GM18951 (cell line): ENCODE results near the gene SDK1.

Experiments used
- POLR2A ChIP-seq: IDR thresholded peaks from 4 replicates; pipeline ENCODE4 v1.6.1; 2011; ENCODE audit warnings: mild to moderate bottlenecking; ENCODE audit not compliant: insufficient read length, insufficient read depth; ENCODE audit errors: extremely low read depth
- in situ Hi-C: fragments of 300-500 bp; cut with MboI; formaldehyde crosslinking; loops from one replicate; pipeline ENCODE4 v1.12.0; 2022; ENCODE audit warnings: low sequenced_read_pairs, mixed read lengths, inconsistent platforms; ENCODE audit not compliant: unreplicated experiment

SDK1 gene

GRCh38 chr7:4072161-4072925 lies 771.3 kb downstream of the SDK1 start:
- TF ChIP-seq POLR2A, result no peak
- in situ Hi-C loops, result no loop called here

GRCh38 chr7:4073052-4073451 lies 772.0 kb downstream of the SDK1 start:
- TF ChIP-seq POLR2A, result no peak

DNA sequence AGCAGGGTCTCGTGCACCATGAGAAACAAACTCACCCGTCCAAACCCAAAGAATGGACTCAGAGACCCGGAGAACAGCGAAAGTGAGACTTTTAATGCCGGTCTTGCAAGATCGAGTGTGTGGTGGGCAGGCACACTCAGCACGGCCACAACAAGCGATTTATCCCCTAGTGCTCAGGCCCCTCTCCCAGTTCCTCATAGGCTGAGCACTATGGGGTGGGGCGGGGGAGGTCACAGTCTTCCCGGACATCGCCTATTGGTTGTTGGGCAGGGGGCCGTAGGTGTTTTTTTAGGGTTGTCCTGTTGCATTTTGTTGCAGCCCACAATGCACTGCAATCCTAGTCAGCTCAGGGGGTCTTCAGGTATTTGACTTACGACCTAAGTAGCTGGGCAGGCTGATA lies 772.7 kb downstream of the SDK1 start:
- TF ChIP-seq POLR2A, result no peak
- in situ Hi-C loops, result no loop called here

More at GRCh38 chr7:4073052-4073451, 772.0 kb downstream of the SDK1 start:
- in situ Hi-C loops, result no loop called here

DNA sequence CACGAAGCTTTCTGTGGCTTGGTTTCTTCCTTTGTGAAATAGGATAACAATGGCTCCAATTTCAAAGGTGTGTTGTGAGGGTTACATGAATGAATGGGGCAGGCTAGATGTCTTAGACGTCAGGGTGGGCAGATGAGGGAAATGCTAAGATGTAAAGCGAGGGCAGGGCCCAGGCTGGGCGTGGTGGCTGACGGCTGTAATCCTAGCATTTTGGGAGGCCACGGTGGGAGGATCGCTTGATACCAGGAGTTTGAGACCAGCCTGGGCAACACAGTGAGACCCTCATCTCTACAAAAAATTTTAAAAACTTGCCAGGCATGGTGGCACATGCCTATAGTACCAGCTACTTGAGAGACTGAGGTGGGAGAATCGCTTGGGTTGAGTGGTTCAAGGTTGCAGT lies 773.4 kb downstream of the SDK1 start:
- in situ Hi-C loops, result no loop called here

GRCh38 chr7:4074994-4075393 lies 773.9 kb downstream of the SDK1 start:
- TF ChIP-seq POLR2A, result no peak
- in situ Hi-C loops, result no loop called here

More for the DNA sequence above, 773.4 kb downstream of the SDK1 start:
- TF ChIP-seq POLR2A, result no peak

GRCh38 chr7:4076701-4077294 lies 775.7 kb downstream of the SDK1 start:
- in situ Hi-C loops, result no loop called here
- TF ChIP-seq POLR2A, result no peak

DNA sequence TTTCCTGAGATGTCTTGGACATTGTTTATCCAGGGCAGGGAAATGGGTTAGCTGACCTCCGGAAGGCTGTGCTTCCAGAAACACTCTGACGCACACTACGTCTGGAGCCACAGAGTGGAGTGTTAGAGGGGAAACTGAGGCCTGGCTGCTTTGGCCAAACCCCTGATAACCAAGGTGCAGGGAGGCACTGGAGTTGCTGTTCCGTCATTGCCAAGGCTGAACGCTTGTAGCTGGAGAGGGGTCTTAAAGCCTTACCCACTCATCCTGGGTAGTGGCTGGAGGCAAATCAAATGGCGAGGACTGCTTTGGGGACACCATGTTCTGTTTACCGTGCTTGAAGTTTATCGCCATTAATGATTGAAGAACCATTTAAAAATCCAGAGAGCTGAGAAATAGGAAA lies 776.9 kb downstream of the SDK1 start:
- in situ Hi-C loops, result no loop called here
- no peak for TF ChIP-seq POLR2A

GRCh38 chr7:4078580-4078979 lies 777.5 kb downstream of the SDK1 start:
- in situ Hi-C loops, result no loop called here
- TF ChIP-seq POLR2A, result no peak

DNA sequence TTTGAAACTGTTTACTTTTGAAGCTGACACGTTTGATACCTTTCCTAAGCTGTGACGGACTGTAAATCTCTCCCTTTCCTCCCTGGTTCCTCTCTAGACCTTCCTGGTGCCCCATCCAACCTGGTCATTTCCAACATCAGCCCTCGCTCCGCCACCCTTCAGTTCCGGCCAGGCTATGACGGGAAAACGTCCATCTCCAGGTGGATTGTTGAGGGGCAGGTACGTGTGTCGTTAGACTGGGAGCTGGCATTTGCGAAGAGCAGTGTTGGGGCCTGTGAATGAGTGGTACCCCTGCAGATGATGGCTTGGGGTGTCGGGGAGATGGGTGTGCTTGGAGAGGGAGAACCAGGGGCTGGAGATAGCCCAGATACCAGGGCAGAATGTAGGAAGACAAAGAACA lies 778.3 kb downstream of the SDK1 start:
- in situ Hi-C loops, result no loop called here
- no peak for TF ChIP-seq POLR2A

GRCh38 chr7:4079956-4080355 lies 778.9 kb downstream of the SDK1 start:
- no peak for TF ChIP-seq POLR2A
- in situ Hi-C loops, result no loop called here

GRCh38 chr7:4080954-4081353 lies 779.9 kb downstream of the SDK1 start:
- no peak for TF ChIP-seq POLR2A
- in situ Hi-C loops, result no loop called here

- no peak for TF ChIP-seq POLR2A
- in situ Hi-C loops, result no loop called here
Measured at GRCh38 chr7:4083513-4083912, 782.5 kb downstream of the SDK1 start.

- in situ Hi-C loops, result no loop called here
- TF ChIP-seq POLR2A, result no peak
Measured at GRCh38 chr7:4084271-4084670, 783.2 kb downstream of the SDK1 start.

DNA sequence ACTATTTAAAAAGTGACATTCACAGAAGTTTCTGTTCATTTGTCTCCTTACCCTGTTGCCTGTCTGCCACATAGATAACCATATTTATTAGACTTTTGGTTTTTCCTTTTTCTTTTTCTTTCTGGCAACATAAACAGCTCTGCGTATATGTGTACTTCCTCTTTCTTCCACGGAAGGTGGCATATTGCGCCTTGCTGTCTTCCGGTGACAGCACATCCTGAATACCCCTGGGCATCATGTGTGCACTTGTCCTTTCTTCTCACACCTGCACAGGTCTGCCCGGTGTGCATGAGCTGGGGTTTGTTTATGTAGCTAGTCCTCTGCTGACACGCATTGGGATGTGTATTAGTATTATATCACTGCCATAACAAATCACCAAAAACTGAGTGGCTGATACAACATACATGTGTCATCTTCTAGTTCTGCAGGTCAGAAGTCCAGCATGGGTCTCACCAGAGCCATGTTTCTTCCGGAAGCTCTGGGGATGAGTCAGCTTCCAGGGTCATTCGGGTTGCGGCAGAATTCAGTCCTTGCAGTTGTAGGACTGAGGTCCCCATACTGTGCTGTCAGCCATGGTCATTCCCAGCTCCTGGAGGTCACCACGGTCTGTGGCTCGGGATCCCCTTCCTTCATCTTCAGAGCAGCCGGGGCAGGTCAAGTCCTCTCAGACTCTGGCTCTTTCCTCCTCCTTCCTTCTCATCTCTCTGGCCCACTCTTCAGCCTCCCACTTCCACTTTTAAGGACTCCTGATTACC lies 785.1 kb downstream of the SDK1 start:
- no peak for TF ChIP-seq POLR2A
- in situ Hi-C loops, result no loop called here

DNA sequence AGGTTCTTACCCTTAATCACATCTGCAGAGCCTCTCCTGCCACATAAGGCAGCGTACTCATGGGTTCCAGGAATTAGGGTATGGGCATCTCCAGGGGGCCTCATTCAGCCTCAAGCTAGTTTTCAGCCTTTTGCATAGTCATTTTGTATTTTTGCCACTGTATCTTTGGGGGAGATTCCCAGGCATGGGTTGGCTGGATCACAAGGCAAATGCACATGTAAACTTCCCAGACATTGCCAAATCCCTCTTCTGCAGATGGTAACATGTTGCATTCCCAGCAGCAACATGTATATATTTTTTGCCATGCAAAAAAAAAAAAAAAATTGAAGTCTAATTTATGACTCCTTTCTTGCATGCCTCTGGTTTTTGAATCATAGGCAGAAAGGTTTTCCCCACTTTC lies 785.7 kb downstream of the SDK1 start:
- in situ Hi-C loops, result no loop called here
- no peak for TF ChIP-seq POLR2A
